ENCODE measurements around the gene CYP27A1. TPM values are rescaled to one million over a fixed set of nuclear protein-coding genes. Genes with fewer than 3 reads are reported as not detected.

Gene CYP27A1
- total RNA-seq, 1 experiment from 2014 or later = 20.9 TPM

GRCh38 chr2:218806346-218806978 lies 24.5 kb downstream of the CYP27A1 start:
- no TSS peak for BruUV-seq (replicated peaks)
- no peaks in the 10 kb centered on the region for H3K27me3 Mint-ChIP-seq (ENCODE audit: insufficient read depth, unreplicated experiment)
- intact Hi-C loops (cut with micrococcal nuclease; ENCODE audit: unreplicated experiment) = no loop called here
- Histone ChIP-seq H3K4me1 (no peaks in the 10 kb centered on the region), H3K4me3 (ENCODE audit: low read depth, low read length) (no peak overlapping the region), H3K36me3 (ENCODE audit: control insufficient read depth, insufficient read depth, low read length) (no peaks in the 10 kb centered on the region), H3K27me3 (replicated peaks; ENCODE audit: control insufficient read depth, insufficient read depth, low read length) (no peaks in the 10 kb centered on the region), H3K9me3 (peaks cover 8% of the 10 kb centered on the region; the same call in 1 of the 2 replicates)
- no peaks in the 10 kb centered on the region for H3K4me1 Mint-ChIP-seq (ENCODE audit: low read depth, unreplicated experiment)
- no peak overlapping the region for H3K4me3 Mint-ChIP-seq (ENCODE audit: unreplicated experiment)
- no peak for DNase-seq
- POLR2A ChIA-PET = no interaction called here
- H3K9me3 Mint-ChIP-seq (ENCODE audit: unreplicated experiment) = no peaks in the 10 kb centered on the region
- CTCF ChIA-PET = interaction anchor here (0.6 kb wide), 1 partner anchor 42 kb away, joined by 5 read pairs; no protein-coding TSS in a partner anchor
- TF ChIP-seq CTCF (IDR thresholded peaks at IDR 0.05; ENCODE audit: insufficient read depth in 1 of 2, low read depth in 1 of 2, low read length in 1 of 2, severe bottlenecking in 1 of 2, unreplicated experiment in 1 of 2) = no peak
- peaks cover 6% of the 10 kb centered on the region for H3K36me3 Mint-ChIP-seq (ENCODE audit: insufficient read depth, unreplicated experiment)
- no peak overlapping the region for H3K27ac Mint-ChIP-seq (ENCODE audit: unreplicated experiment)

GRCh38 chr2:218807626-218808025 lies 25.7 kb downstream of the CYP27A1 start:
- ChIA-PET CTCF (no interaction called here), POLR2A (no interaction called here)
- Histone ChIP-seq H3K9me3 (peaks cover 8% of the 10 kb centered on the region; the same call in 1 of the 2 replicates), H3K36me3 (ENCODE audit: control insufficient read depth, insufficient read depth, low read length) (no peaks in the 10 kb centered on the region), H3K4me1 (no peaks in the 10 kb centered on the region), H3K4me3 (ENCODE audit: low read depth, low read length) (no peak overlapping the region), H3K27me3 (replicated peaks; ENCODE audit: control insufficient read depth, insufficient read depth, low read length) (no peaks in the 10 kb centered on the region)
- H3K27me3 Mint-ChIP-seq (ENCODE audit: insufficient read depth, unreplicated experiment) = no peaks in the 10 kb centered on the region
- H3K4me1 Mint-ChIP-seq (ENCODE audit: low read depth, unreplicated experiment) = no peaks in the 10 kb centered on the region
- H3K36me3 Mint-ChIP-seq (ENCODE audit: insufficient read depth, unreplicated experiment) = peaks cover 6% of the 10 kb centered on the region
- no peaks in the 10 kb centered on the region for H3K9me3 Mint-ChIP-seq (ENCODE audit: unreplicated experiment)
- no TSS peak for BruUV-seq (replicated peaks)
- H3K27ac Mint-ChIP-seq (ENCODE audit: unreplicated experiment) = no peak overlapping the region
- no peak overlapping the region for H3K4me3 Mint-ChIP-seq (ENCODE audit: unreplicated experiment)
- intact Hi-C loops (cut with micrococcal nuclease; ENCODE audit: unreplicated experiment) = no loop called here
- no peak for TF ChIP-seq CTCF (IDR thresholded peaks at IDR 0.05; ENCODE audit: insufficient read depth in 1 of 2, low read depth in 1 of 2, low read length in 1 of 2, severe bottlenecking in 1 of 2, unreplicated experiment in 1 of 2)
- no peak for DNase-seq

- Histone ChIP-seq H3K36me3 (ENCODE audit: control insufficient read depth, insufficient read depth, low read length) (no peaks in the 10 kb centered on the region), H3K4me3 (ENCODE audit: low read depth, low read length) (no peak overlapping the region), H3K4me1 (no peaks in the 10 kb centered on the region), H3K9me3 (peaks cover 2% of the 10 kb centered on the region; the same call in 1 of the 2 replicates), H3K27me3 (replicated peaks; ENCODE audit: control insufficient read depth, insufficient read depth, low read length) (no peaks in the 10 kb centered on the region)
- H3K27me3 Mint-ChIP-seq (ENCODE audit: insufficient read depth, unreplicated experiment) = no peaks in the 10 kb centered on the region
- POLR2A ChIA-PET = no interaction called here
- DNase-seq = no peak
- TF ChIP-seq CTCF (IDR thresholded peaks at IDR 0.05; ENCODE audit: insufficient read depth in 1 of 2, low read depth in 1 of 2, low read length in 1 of 2, severe bottlenecking in 1 of 2, unreplicated experiment in 1 of 2) = no peak
- no peak overlapping the region for H3K4me3 Mint-ChIP-seq (ENCODE audit: unreplicated experiment)
- no TSS peak for BruUV-seq (replicated peaks)
- H3K36me3 Mint-ChIP-seq (ENCODE audit: insufficient read depth, unreplicated experiment) = peaks cover 6% of the 10 kb centered on the region
- no peaks in the 10 kb centered on the region for H3K4me1 Mint-ChIP-seq (ENCODE audit: low read depth, unreplicated experiment)
- CTCF ChIA-PET = interaction anchor here (0.7 kb wide), 1 partner anchor 220 kb away, joined by 5 read pairs; no protein-coding TSS in a partner anchor
- no peaks in the 10 kb centered on the region for H3K9me3 Mint-ChIP-seq (ENCODE audit: unreplicated experiment)
- intact Hi-C loops (cut with micrococcal nuclease; ENCODE audit: unreplicated experiment) = no loop called here
- H3K27ac Mint-ChIP-seq (ENCODE audit: unreplicated experiment) = no peak overlapping the region
Measured at GRCh38 chr2:218809515-218809914, 27.6 kb downstream of the CYP27A1 start.

Measured in Caco-2 (cell line).